ENCODE measurements around the gene DACT2.

DNA sequence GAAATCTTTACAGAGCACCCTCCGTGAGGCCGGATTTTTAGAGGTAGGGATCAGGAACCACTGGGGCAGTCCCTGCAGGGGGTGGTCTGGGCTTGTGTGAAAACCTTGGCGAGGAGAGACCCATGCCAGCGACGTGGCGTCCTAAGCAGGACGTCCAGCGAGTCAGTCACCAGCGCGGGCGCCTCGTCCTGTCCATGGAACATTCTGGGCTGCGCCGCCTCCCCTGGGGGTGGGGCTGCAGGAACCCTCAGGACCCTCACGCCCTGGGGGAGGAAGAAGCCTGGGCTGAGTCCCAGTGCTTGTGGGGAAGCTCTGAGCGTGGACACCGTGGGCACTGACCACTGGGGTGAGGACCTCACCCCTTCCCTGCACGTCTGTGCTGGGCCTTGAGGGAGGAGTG, 25.7 kb upstream of the DACT2 start:
- TF ChIP-seq, protein P1, sequence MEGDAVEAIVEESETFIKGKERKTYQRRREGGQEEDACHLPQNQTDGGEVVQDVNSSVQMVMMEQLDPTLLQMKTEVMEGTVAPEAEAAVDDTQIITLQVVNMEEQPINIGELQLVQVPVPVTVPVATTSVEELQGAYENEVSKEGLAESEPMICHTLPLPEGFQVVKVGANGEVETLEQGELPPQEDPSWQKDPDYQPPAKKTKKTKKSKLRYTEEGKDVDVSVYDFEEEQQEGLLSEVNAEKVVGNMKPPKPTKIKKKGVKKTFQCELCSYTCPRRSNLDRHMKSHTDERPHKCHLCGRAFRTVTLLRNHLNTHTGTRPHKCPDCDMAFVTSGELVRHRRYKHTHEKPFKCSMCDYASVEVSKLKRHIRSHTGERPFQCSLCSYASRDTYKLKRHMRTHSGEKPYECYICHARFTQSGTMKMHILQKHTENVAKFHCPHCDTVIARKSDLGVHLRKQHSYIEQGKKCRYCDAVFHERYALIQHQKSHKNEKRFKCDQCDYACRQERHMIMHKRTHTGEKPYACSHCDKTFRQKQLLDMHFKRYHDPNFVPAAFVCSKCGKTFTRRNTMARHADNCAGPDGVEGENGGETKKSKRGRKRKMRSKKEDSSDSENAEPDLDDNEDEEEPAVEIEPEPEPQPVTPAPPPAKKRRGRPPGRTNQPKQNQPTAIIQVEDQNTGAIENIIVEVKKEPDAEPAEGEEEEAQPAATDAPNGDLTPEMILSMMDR (IDR thresholded peaks at IDR 0.05; ENCODE audit: insufficient read depth, low read length, poor library complexity, severe bottlenecking), result no peak
- TF ChIP-seq EZH2phosphoT487 (conservative IDR thresholded peaks at IDR 0.05; ENCODE audit: low read length), result no peak
